Stomach (tissue), 4 donors: Measurements from ENCODE around the gene NDST1.

ENCODE experiments used
- CTCF ChIP-seq, 7 experiments: fragments of 450-650 bp in 4 of 7; fragments of 200-600 bp in 3 of 7; sonication (generic) in 3 of 7; IDR thresholded peaks; one replicate each; pipeline ENCODE4 v1.5.1; 2016 to 2019; ENCODE audit warnings: antibody characterized with exemption in 7 of 7, control low read depth in 2 of 7, mild to moderate bottlenecking in 1 of 7
- EP300 ChIP-seq: sonication (generic); formaldehyde crosslinking; IDR thresholded peaks from one replicate; pipeline ENCODE4 v1.6.1; 2017; ENCODE audit warnings: antibody characterized with exemption

GRCh38 chr5:150560401-150561191 lies 52.7 kb downstream of the NDST1 start:
- TF ChIP-seq CTCF (IDR thresholded peaks at IDR 0.05): peak in 5 of 7 experiments; percentile 88 to 95 (median 92)
- TF ChIP-seq EP300: no peak
